ENCODE measurements around the gene RAF1. TPM values are rescaled to one million over a fixed set of nuclear protein-coding genes. Genes with fewer than 3 reads are reported as not detected.

The RAF1 gene
- total and polyA plus RNA-seq, 2 of the 13 experiments (the other 11 are each of a cell fraction or from before 2014, with no cell fraction given), result 72.2 to 91.4 TPM

DNA sequence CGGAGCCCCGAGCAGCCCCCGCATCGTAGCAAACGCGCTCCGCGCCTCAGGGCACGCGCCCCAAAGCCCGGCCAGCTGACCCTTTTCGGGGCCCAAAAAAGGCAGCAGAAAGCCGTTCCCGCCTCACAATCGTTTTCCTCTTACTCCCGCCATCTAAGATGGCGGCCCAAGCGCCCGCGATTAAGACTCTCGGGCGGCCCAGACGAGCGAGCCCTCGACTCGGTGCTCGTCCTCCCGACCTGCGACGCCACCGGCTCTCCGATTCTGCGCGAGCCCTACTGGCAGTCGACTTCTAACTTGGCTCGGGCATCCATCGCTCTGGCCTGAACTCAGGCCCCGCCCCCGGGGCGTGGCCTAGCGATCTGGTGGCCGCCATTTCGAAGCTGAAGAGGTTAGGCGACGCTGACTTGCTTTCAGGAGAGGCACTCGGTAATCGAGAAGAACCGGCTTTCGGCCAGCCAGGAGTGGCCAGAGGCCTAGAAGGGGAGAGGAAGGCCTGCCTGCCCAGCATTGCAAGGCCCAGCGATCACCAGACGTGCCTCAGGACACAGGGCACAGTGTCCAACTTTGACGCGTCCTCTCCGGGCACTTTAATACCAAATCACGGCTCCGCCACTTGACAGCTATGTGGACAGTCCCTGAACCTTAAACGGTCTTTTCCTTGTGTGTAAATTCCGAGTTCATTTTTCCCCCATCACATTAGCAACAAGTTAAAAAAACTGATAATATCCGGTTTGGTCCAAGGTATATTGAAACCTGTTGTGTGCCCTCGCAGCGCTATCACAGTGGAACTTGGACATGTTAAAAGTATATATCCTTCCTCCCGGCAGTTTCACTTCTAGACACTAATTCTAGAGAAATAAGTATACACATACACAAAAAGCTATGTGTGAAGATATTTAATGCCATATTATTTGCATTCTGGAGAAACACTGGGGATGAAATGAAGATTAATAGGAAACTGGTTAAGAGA, at the start of gene RAF1 (continued):
- TF ChIP-seq, protein P1, sequence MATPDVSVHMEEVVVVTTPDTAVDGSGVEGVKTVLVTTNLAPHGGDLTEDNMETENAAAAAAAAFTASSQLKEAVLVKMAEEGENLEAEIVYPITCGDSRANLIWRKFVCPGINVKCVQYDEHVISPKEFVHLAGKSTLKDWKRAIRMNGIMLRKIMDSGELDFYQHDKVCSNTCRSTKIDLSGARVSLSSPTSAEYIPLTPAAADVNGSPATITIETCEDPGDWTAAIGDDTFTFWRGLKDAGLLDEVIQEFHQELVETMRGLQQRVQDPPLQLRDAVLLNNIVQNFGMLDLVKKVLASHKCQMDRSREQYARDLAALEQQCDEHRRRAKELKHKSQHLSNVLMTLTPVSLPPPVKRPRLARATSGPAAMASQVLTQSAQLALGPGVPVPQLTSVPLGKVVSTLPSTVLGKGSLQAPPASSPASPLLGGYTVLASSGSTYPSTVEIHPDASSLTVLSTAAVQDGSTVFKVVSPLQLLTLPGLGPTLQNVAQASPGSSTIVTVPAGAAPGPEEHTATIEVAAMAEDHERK (CRISPR knock-in tag; IDR thresholded peaks at IDR 0.05; ENCODE audit: low read depth), result peak; percentile 85
- TF ChIP-seq MIER2 (CRISPR knock-in tag; IDR thresholded peaks at IDR 0.05) (0 out of 2 replicates have a peak, but pooled peaks have one; percentile 20), GPN1 (CRISPR knock-in tag; IDR thresholded peaks at IDR 0.05; ENCODE audit: borderline replicate concordance) (no peak), DR1 (CRISPR knock-in tag; IDR thresholded peaks at IDR 0.05) (no peak), ZNF547 (CRISPR knock-in tag; IDR thresholded peaks at IDR 0.05) (peak; percentile 85; the same call in 1 of the 2 replicates), STAG1 (CRISPR knock-in tag; IDR thresholded peaks at IDR 0.05) (no peak), REL (CRISPR knock-in tag; conservative IDR thresholded peaks at IDR 0.05) (no peak), ZBTB3 (CRISPR knock-in tag; IDR thresholded peaks at IDR 0.05; ENCODE audit: borderline replicate concordance, low read depth) (no peak), NFE2 (CRISPR knock-in tag; IDR thresholded peaks at IDR 0.05) (no peak), HNRNPL (IDR thresholded peaks at IDR 0.05; ENCODE audit: low read depth, low read length) (no peak), KDM1A (CRISPR knock-in tag; IDR thresholded peaks at IDR 0.05) (no peak), PCBP2 (optimal IDR thresholded peaks at IDR 0.05; ENCODE audit: low read depth, low read length, poor library complexity, severe bottlenecking) (no peak), ZNF768 (CRISPR knock-in tag; IDR thresholded peaks at IDR 0.05) (no peak; the same call in 1 of the 2 replicates), ZNF234 (CRISPR knock-in tag; conservative IDR thresholded peaks at IDR 0.05) (no peak), KAT2B (IDR thresholded peaks at IDR 0.05; ENCODE audit: borderline replicate concordance, low read depth, low read length) (no peak), NCOA2 (CRISPR knock-in tag; IDR thresholded peaks at IDR 0.05) (peak; percentile 63)
- TF ChIP-seq, protein P2, sequence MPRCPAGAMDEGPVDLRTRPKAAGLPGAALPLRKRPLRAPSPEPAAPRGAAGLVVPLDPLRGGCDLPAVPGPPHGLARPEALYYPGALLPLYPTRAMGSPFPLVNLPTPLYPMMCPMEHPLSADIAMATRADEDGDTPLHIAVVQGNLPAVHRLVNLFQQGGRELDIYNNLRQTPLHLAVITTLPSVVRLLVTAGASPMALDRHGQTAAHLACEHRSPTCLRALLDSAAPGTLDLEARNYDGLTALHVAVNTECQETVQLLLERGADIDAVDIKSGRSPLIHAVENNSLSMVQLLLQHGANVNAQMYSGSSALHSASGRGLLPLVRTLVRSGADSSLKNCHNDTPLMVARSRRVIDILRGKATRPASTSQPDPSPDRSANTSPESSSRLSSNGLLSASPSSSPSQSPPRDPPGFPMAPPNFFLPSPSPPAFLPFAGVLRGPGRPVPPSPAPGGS (CRISPR knock-in tag; IDR thresholded peaks at IDR 0.05), result peak; percentile 76; the same call in 1 of the 2 replicates
- TF ChIP-seq, protein P3, sequence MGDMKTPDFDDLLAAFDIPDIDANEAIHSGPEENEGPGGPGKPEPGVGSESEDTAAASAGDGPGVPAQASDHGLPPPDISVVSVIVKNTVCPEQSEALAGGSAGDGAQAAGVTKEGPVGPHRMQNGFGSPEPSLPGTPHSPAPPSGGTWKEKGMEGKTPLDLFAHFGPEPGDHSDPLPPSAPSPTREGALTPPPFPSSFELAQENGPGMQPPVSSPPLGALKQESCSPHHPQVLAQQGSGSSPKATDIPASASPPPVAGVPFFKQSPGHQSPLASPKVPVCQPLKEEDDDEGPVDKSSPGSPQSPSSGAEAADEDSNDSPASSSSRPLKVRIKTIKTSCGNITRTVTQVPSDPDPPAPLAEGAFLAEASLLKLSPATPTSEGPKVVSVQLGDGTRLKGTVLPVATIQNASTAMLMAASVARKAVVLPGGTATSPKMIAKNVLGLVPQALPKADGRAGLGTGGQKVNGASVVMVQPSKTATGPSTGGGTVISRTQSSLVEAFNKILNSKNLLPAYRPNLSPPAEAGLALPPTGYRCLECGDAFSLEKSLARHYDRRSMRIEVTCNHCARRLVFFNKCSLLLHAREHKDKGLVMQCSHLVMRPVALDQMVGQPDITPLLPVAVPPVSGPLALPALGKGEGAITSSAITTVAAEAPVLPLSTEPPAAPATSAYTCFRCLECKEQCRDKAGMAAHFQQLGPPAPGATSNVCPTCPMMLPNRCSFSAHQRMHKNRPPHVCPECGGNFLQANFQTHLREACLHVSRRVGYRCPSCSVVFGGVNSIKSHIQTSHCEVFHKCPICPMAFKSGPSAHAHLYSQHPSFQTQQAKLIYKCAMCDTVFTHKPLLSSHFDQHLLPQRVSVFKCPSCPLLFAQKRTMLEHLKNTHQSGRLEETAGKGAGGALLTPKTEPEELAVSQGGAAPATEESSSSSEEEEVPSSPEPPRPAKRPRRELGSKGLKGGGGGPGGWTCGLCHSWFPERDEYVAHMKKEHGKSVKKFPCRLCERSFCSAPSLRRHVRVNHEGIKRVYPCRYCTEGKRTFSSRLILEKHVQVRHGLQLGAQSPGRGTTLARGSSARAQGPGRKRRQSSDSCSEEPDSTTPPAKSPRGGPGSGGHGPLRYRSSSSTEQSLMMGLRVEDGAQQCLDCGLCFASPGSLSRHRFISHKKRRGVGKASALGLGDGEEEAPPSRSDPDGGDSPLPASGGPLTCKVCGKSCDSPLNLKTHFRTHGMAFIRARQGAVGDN (CRISPR knock-in tag; IDR thresholded peaks at IDR 0.05), result peak; percentile 90
- TF ChIP-seq, protein P4, sequence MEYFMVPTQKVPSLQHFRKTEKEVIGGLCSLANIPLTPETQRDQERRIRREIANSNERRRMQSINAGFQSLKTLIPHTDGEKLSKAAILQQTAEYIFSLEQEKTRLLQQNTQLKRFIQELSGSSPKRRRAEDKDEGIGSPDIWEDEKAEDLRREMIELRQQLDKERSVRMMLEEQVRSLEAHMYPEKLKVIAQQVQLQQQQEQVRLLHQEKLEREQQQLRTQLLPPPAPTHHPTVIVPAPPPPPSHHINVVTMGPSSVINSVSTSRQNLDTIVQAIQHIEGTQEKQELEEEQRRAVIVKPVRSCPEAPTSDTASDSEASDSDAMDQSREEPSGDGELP (IDR thresholded peaks at IDR 0.05; ENCODE audit: borderline replicate concordance, low read depth), result no peak
- TF ChIP-seq, protein P5, sequence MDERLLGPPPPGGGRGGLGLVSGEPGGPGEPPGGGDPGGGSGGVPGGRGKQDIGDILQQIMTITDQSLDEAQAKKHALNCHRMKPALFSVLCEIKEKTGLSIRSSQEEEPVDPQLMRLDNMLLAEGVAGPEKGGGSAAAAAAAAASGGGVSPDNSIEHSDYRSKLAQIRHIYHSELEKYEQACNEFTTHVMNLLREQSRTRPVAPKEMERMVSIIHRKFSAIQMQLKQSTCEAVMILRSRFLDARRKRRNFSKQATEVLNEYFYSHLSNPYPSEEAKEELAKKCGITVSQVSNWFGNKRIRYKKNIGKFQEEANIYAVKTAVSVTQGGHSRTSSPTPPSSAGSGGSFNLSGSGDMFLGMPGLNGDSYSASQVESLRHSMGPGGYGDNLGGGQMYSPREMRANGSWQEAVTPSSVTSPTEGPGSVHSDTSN (CRISPR knock-in tag; IDR thresholded peaks at IDR 0.05), result no peak
